A549 (cell line): ENCODE results near the gene BMS1. TPM values are rescaled to one million over a fixed set of nuclear protein-coding genes. Genes with fewer than 3 reads are reported as not detected.

Experiments
- ATAC-seq, 2 experiments: fragments of 200-7000 bp in 1 of 2; fragments of >200 bp in 1 of 2; cut with Nextera tagmentation in 1 of 2; cut with Tn5 transposase in 1 of 2; 3 replicates each; pipeline versions ENCODE4 v1.8.0 to v1.9.1; 2018 to 2020; ENCODE audit warnings: mild to moderate bottlenecking in 1 of 2, moderate library complexity in 1 of 2
- CTCF ChIA-PET: fragments of 300-600 bp; sonication (Branson Sonifier 250); formaldehyde crosslinking; extraction: SDS; loops from one replicate; lab custom pipeline; 2021; ENCODE audit warnings: antibody characterized with exemption, inconsistent platforms; lab: Yijun Ruan, JAX
- POLR2A ChIA-PET: fragments of 350-600 bp; formaldehyde crosslinking; extraction: SDS; loops from one replicate; lab custom pipeline; 2021; ENCODE audit warnings: antibody characterized with exemption, inconsistent platforms; lab: Yijun Ruan, JAX
- DNase-seq, 2 experiments: peaks; one replicate each; pipeline versions ENCODE4 v3.0.0 to v3.0.0-alpha.2; 2011 to 2016; ENCODE audit warnings: low read depth in 1 of 2, low spot score in 1 of 2
- FAIRE-seq: peaks from 2 replicates; lab custom pipeline; 2011; peaks lifted over from hg19 to GRCh38; lab: Jason Lieb, UNC
- H3K27ac ChIP-seq, 2 experiments: fragments of >200 bp; sonication (Bioruptor Twin); formaldehyde crosslinking; 3 replicates each; pipeline ENCODE4 v1.5.1; 2016 to 2017
- H3K4me1 ChIP-seq: fragments of >200 bp; sonication (Bioruptor Twin); formaldehyde crosslinking; 3 replicates; pipeline ENCODE4 v1.6.1; 2016
- H3K4me2 ChIP-seq: fragments of >200 bp; sonication (Bioruptor Twin); formaldehyde crosslinking; 3 replicates; pipeline ENCODE4 v1.6.1; 2016
- H3K4me3 ChIP-seq: fragments of >200 bp; sonication (Bioruptor Twin); formaldehyde crosslinking; 3 replicates; pipeline ENCODE4 v1.5.1; 2016
- H3K9me3 ChIP-seq: fragments of >200 bp; sonication (Bioruptor Twin); formaldehyde crosslinking; 3 replicates; pipeline ENCODE4 v1.6.1; 2016
- ATOH8 ChIP-seq: fragments of 250-450 bp; sonication (Bioruptor Pico); IDR thresholded peaks from 2 replicates; pipeline ENCODE4 v1.5.0; 2020; ENCODE audit warnings: low read depth, mild to moderate bottlenecking, moderate library complexity
- BCL3 ChIP-seq: fragments of >200 bp; sonication (Bioruptor Twin); formaldehyde crosslinking; IDR thresholded peaks from 3 replicates; pipeline ENCODE4 v1.6.1; 2016
- BHLHE40 ChIP-seq: IDR thresholded peaks from 2 replicates; pipeline ENCODE4 v1.6.1; 2012; ENCODE audit warnings: low read depth, low read length, inconsistent platforms
- CBX2 ChIP-seq: fragments of 200-600 bp; sonication (generic); IDR thresholded peaks from 2 replicates; pipeline ENCODE4 v1.6.1; 2016; ENCODE audit warnings: low read depth, mild to moderate bottlenecking, borderline replicate concordance
- CEBPB ChIP-seq, 2 experiments: fragments of >200 bp in 1 of 2; sonication (Bioruptor Twin) in 1 of 2; formaldehyde crosslinking in 1 of 2; IDR thresholded peaks; 2 replicates each; pipeline ENCODE4 v1.6.1; 2012 to 2016
- CTCF ChIP-seq: fragments of >200 bp; sonication (Bioruptor Twin); formaldehyde crosslinking; IDR thresholded peaks from 3 replicates; pipeline ENCODE4 v1.5.1; 2016
- EHF ChIP-seq: fragments of 250-450 bp; sonication (Bioruptor Pico); IDR thresholded peaks from 2 replicates; pipeline ENCODE4 v1.5.0; 2020; ENCODE audit warnings: mild to moderate bottlenecking
- EHMT2 ChIP-seq: fragments of 200-600 bp; sonication (generic); IDR thresholded peaks from 2 replicates; pipeline ENCODE4 v1.6.1; 2016; ENCODE audit warnings: antibody characterized with exemption, low read depth, mild to moderate bottlenecking, moderate library complexity
- FOXS1 ChIP-seq: fragments of 250-450 bp; sonication (Bioruptor Pico); IDR thresholded peaks from 2 replicates; pipeline ENCODE4 v1.5.0; 2020; ENCODE audit warnings: mild to moderate bottlenecking, moderate library complexity
- HMGXB4 ChIP-seq: fragments of 250-450 bp; sonication (Bioruptor Pico); IDR thresholded peaks from 2 replicates; pipeline ENCODE4 v1.5.0; 2021; ENCODE audit warnings: mild to moderate bottlenecking, moderate library complexity, borderline replicate concordance
- HOXA7 ChIP-seq: fragments of 250-450 bp; sonication (Bioruptor Pico); IDR thresholded peaks from 2 replicates; pipeline ENCODE4 v1.5.0; 2020; ENCODE audit warnings: mild to moderate bottlenecking, moderate library complexity
- JUN ChIP-seq, 2 experiments: fragments of >200 bp; sonication (Bioruptor Twin); formaldehyde crosslinking; IDR thresholded peaks; 2 replicates in 1 of 2; 3 replicates in 1 of 2; pipeline ENCODE4 v1.6.1; 2016 to 2017
- KDM5A ChIP-seq: fragments of 200-600 bp; sonication (generic); IDR thresholded peaks from 2 replicates; pipeline ENCODE4 v1.6.1; 2016; ENCODE audit warnings: antibody characterized with exemption, mild to moderate bottlenecking
- MAFK ChIP-seq: fragments of 450-650 bp; IDR thresholded peaks from 2 replicates; pipeline ENCODE4 v1.6.1; 2014; ENCODE audit not compliant: partially characterized antibody
- MAZ ChIP-seq: fragments of 150-350 bp; IDR thresholded peaks from 2 replicates; pipeline ENCODE4 v1.6.1; 2014; ENCODE audit warnings: antibody characterized with exemption, low read depth, low read length, borderline replicate concordance
- MYC ChIP-seq: IDR thresholded peaks from 2 replicates; pipeline ENCODE4 v1.6.1; 2012; ENCODE audit warnings: mild to moderate bottlenecking, inconsistent platforms, low read length, improper control_type of control experiment, borderline replicate concordance
- PBX3 ChIP-seq: IDR thresholded peaks from 2 replicates; pipeline ENCODE4 v1.6.1; 2012
- POLR2A ChIP-seq: IDR thresholded peaks from 2 replicates; pipeline ENCODE4 v1.6.1; 2012; ENCODE audit warnings: mild to moderate bottlenecking, low read length
- RCOR1 ChIP-seq: fragments of 150-350 bp; IDR thresholded peaks from 2 replicates; pipeline ENCODE4 v1.6.1; 2014; ENCODE audit warnings: antibody characterized with exemption, low read length, low read depth
- REST ChIP-seq: fragments of 200-600 bp; sonication (generic); IDR thresholded peaks from 2 replicates; pipeline ENCODE4 v1.6.1; 2016; ENCODE audit warnings: antibody characterized with exemption, mild to moderate bottlenecking, moderate library complexity
- SMC3 ChIP-seq: fragments of >200 bp; sonication (Bioruptor Twin); formaldehyde crosslinking; IDR thresholded peaks from 3 replicates; pipeline ENCODE4 v1.6.1; 2018; ENCODE audit warnings: inconsistent platforms
- TFCP2L1 ChIP-seq: fragments of 250-450 bp; sonication (Bioruptor Pico); IDR thresholded peaks from 2 replicates; pipeline ENCODE4 v1.5.0; 2021; ENCODE audit warnings: mild to moderate bottlenecking
- TP53 ChIP-seq: fragments of 250-450 bp; sonication (Bioruptor Pico); IDR thresholded peaks from 2 replicates; pipeline ENCODE4 v1.5.0; 2021; ENCODE audit warnings: mild to moderate bottlenecking, moderate library complexity
- ZFP36 ChIP-seq: fragments of 450-650 bp; IDR thresholded peaks from 2 replicates; pipeline ENCODE4 v1.6.1; 2014; ENCODE audit warnings: borderline replicate concordance; ENCODE audit not compliant: partially characterized antibody
- WGBS: methylation state at CpG from one replicate; pipeline ENCODE4 v1.1.6; 2017; ENCODE audit errors: missing lambda C conversion rate; 5-methylcytosine and 5-hydroxymethylcytosine counted together
- polyA plus RNA-seq, 4 experiments: library from polyadenylated mRNA; depleted of rRNA in 3 of 4; stranded (reverse); fragments of >200 nt; fragmentation: RNase III in 1 of 4; extraction: RNeasy Plus Mini Kit Qiagen cat#74134 plus additional on column Dnase treatment in 1 of 4; gene quantifications; 2 replicates in 3 of 4; 3 replicates in 1 of 4; pipeline ENCODE4 v1.2.3, GENCODE V29; 2011 to 2017

Gene BMS1
- polyA plus RNA-seq, 2 of the 4 experiments (the other 2 are of a cell fraction), result 14.4 to 21.2 TPM

GRCh38 chr10:42867571-42867970 lies 85.0 kb downstream of the BMS1 start:
- POLR2A ChIA-PET, result no interaction called here
- Histone ChIP-seq H3K4me2 (no peak overlapping the region), H3K4me3 (no peak overlapping the region), H3K27ac (no peak overlapping the region), H3K9me3 (no peaks in the 10 kb centered on the region), H3K4me1 (no peaks in the 10 kb centered on the region)
- no peak for ATAC-seq
- FAIRE-seq, result no peak
- no peak for DNase-seq
- CTCF ChIA-PET, result interaction anchor here (0.6 to 6.1 kb wide), 8 partner anchors 35 to 347 kb away, joined by 3 to 38 read pairs (median 4); no protein-coding TSS in a partner anchor
- WGBS, result 83% methylated on average over 9 of the region's 9 CpGs
- TF ChIP-seq TP53 (CRISPR knock-in tag) (no peak), FOXS1 (no peak), EHMT2 (no peak), CBX2 (no peak), MAFK (no peak), ZFP36 (no peak), POLR2A (no peak), EHF (CRISPR knock-in tag) (no peak), HOXA7 (CRISPR knock-in tag) (no peak), BHLHE40 (no peak), KDM5A (no peak)

- WGBS, result 61% methylated on average over 9 of the region's 9 CpGs
- Histone ChIP-seq H3K4me2 (no peak overlapping the region), H3K27ac (no peak overlapping the region), H3K9me3 (no peaks in the 10 kb centered on the region)
- POLR2A ChIA-PET, result no interaction called here
- ATAC-seq, result no peak
- no peak for FAIRE-seq
- no peak for DNase-seq
- CTCF ChIA-PET, result interaction anchor here (0.6 to 6.1 kb wide), 5 partner anchors 9 to 243 kb away, joined by 3 to 38 read pairs (median 3); no protein-coding TSS in a partner anchor
- no peak for TF ChIP-seq SMC3
- no peak for TF ChIP-seq CBX2
- no peak for TF ChIP-seq CTCF
- no peak for TF ChIP-seq EHMT2
- no peak for TF ChIP-seq PBX3
- TF ChIP-seq KDM5A, result no peak
- TF ChIP-seq TFCP2L1, result no peak
- no peak for TF ChIP-seq HMGXB4
- no peak for TF ChIP-seq BCL3
- TF ChIP-seq MYC, result no peak
- TF ChIP-seq ATOH8 (CRISPR knock-in tag), result no peak
- no peak for TF ChIP-seq RCOR1
- TF ChIP-seq CEBPB (IDR thresholded peaks at IDR 0.05), result no peak
- TF ChIP-seq MAZ, result no peak
- TF ChIP-seq JUN (IDR thresholded peaks at IDR 0.05), result no peak
- no peak for TF ChIP-seq REST
- TF ChIP-seq, all 56 proteins: peak for 0
- Histone ChIP-seq H3K4me3 (no peak overlapping the region), H3K4me1 (no peaks in the 10 kb centered on the region)
These were observed 85.9 kb downstream of the BMS1 start for GRCh38 chr10:42868530-42868929.
